Measurements from ENCODE around the gene FBXW4.

FBXW4 gene

DNA sequence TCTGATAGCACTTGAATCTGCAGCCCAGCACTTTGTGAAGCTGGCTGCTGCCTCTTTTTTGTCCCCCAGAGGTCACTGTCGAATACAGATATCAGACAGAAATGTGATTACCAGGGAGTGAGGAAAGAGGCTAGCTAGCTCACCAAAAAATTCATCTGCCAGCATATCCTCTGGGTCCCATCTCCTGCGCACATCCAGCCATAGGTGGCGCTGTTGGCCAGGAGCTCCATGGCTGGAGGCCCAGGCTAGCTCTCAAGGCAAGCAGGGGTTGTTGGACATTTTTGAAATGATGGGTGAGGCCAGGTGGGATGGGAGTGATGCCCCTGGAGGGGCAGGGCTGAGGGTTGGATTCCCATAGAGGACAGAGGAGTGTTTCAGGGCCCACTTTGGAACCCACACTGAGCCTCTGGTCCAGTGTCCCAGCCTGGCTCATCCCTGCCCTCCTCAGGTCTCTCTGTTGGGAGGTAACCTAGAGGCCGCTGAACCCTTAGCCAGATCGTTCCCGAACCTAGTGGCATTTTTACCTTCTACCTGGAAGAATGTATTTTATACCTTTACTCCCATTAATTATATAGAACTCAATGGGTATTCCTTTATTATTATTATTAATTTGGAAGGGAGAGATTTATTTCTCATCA lies 92.1 kb downstream of the FBXW4 start (continued):
- TF ChIP-seq, protein P1, sequence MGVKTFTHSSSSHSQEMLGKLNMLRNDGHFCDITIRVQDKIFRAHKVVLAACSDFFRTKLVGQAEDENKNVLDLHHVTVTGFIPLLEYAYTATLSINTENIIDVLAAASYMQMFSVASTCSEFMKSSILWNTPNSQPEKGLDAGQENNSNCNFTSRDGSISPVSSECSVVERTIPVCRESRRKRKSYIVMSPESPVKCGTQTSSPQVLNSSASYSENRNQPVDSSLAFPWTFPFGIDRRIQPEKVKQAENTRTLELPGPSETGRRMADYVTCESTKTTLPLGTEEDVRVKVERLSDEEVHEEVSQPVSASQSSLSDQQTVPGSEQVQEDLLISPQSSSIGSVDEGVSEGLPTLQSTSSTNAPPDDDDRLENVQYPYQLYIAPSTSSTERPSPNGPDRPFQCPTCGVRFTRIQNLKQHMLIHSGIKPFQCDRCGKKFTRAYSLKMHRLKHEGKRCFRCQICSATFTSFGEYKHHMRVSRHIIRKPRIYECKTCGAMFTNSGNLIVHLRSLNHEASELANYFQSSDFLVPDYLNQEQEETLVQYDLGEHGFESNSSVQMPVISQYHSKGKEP (tag by site-specific recombination; IDR thresholded peaks at IDR 0.05) = 0 out of 2 replicates have a peak, but pooled peaks have one; percentile 7
- no peak for TF ChIP-seq ZFHX2 (tag by site-specific recombination; conservative IDR thresholded peaks at IDR 0.05)
- TF ChIP-seq, protein P2, sequence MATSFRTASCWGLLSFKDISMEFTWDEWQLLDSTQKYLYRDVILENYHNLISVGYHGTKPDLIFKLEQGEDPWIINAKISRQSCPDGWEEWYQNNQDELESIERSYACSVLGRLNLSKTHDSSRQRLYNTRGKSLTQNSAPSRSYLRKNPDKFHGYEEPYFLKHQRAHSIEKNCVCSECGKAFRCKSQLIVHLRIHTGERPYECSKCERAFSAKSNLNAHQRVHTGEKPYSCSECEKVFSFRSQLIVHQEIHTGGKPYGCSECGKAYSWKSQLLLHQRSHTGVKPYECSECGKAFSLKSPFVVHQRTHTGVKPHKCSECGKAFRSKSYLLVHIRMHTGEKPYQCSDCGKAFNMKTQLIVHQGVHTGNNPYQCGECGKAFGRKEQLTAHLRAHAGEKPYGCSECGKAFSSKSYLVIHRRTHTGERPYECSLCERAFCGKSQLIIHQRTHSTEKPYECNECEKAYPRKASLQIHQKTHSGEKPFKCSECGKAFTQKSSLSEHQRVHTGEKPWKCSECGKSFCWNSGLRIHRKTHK (tag by site-specific recombination; IDR thresholded peaks at IDR 0.05) = no peak
- no peak for TF ChIP-seq ZNF501 (tag by site-specific recombination; IDR thresholded peaks at IDR 0.05)
- TF ChIP-seq, protein P3, sequence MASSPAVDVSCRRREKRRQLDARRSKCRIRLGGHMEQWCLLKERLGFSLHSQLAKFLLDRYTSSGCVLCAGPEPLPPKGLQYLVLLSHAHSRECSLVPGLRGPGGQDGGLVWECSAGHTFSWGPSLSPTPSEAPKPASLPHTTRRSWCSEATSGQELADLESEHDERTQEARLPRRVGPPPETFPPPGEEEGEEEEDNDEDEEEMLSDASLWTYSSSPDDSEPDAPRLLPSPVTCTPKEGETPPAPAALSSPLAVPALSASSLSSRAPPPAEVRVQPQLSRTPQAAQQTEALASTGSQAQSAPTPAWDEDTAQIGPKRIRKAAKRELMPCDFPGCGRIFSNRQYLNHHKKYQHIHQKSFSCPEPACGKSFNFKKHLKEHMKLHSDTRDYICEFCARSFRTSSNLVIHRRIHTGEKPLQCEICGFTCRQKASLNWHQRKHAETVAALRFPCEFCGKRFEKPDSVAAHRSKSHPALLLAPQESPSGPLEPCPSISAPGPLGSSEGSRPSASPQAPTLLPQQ (tag by site-specific recombination; IDR thresholded peaks at IDR 0.05) = peak; percentile 93
- TF ChIP-seq ZSCAN23 (tag by site-specific recombination; IDR thresholded peaks at IDR 0.05) = no peak
- 0 out of 2 replicates have a peak, but pooled peaks have one; percentile 14 for TF ChIP-seq ZNF629 (tag by site-specific recombination; IDR thresholded peaks at IDR 0.05)
- 0 out of 2 replicates have a peak, but pooled peaks have one; percentile 18 for TF ChIP-seq ZEB2 (tag by site-specific recombination; IDR thresholded peaks at IDR 0.05)
- TF ChIP-seq ZNF513 (tag by site-specific recombination; IDR thresholded peaks at IDR 0.05) = no peak
- TF ChIP-seq ZSCAN30 (tag by site-specific recombination; IDR thresholded peaks at IDR 0.05) = peak; percentile 87; the same call in 1 of the 2 replicates
- TF ChIP-seq YY2 (tag by site-specific recombination; IDR thresholded peaks at IDR 0.05) = no peak
- TF ChIP-seq REST (tag by site-specific recombination; IDR thresholded peaks at IDR 0.05) = no peak
- 0 out of 2 replicates have a peak, but pooled peaks have one; percentile 27 for TF ChIP-seq ZNF391 (tag by site-specific recombination; IDR thresholded peaks at IDR 0.05; ENCODE audit: borderline replicate concordance, low read depth)
- TF ChIP-seq PBX3 (CRISPR knock-in tag; IDR thresholded peaks at IDR 0.05) = no peak
- no peak for TF ChIP-seq SP2 (tag by site-specific recombination; IDR thresholded peaks at IDR 0.05)
